Ovary (tissue), 9 donors: ENCODE measurements around the gene XKR7. TPM values are rescaled to one million over a fixed set of nuclear protein-coding genes. Genes with fewer than 3 reads are reported as not detected.

Source experiments
- DNase-seq, 5 donors: peaks; one replicate each; pipeline ENCODE4 v3.0.0-alpha.2; 2019 to 2020
- H3K27ac ChIP-seq, 2 donors: fragments of 200-600 bp; one replicate each; pipeline versions ENCODE4 v1.5.1 to v1.8.0; 2019 to 2022
- H3K27me3 ChIP-seq: fragments of 200-600 bp; one replicate; pipeline ENCODE4 v1.8.0; 2022
- H3K36me3 ChIP-seq: fragments of 200-600 bp; sonication (generic); one replicate; pipeline ENCODE4 v1.5.1; 2019
- H3K4me1 ChIP-seq: one replicate; pipeline ENCODE4 v1.8.1; 2013; ENCODE audit warnings: mild to moderate bottlenecking, moderate library complexity; ENCODE audit not compliant: insufficient read depth
- H3K4me3 ChIP-seq: fragments of 200-600 bp; sonication (generic); one replicate; pipeline ENCODE4 v1.5.1; 2017
- H3K9me3 ChIP-seq, 2 donors: fragments of 200-600 bp in 1 of 2; sonication (generic) in 1 of 2; one replicate each; pipeline versions ENCODE4 v1.5.1 to v1.8.1; 2013 to 2019; ENCODE audit warnings: mild to moderate bottlenecking in 1 of 2, moderate library complexity in 1 of 2
- CTCF ChIP-seq, 3 donors: fragments of 450-650 bp in 2 of 3; fragments of 200-600 bp in 1 of 3; IDR thresholded peaks; one replicate each; pipeline versions ENCODE4 v1.5.1 to v1.8.0; 2016 to 2022; ENCODE audit warnings: antibody characterized with exemption in 3 of 3, mild to moderate bottlenecking in 1 of 3
- EP300 ChIP-seq: sonication (generic); formaldehyde crosslinking; IDR thresholded peaks from one replicate; pipeline ENCODE4 v1.6.1; 2017; ENCODE audit warnings: antibody characterized with exemption
- POLR2A ChIP-seq: fragments of 450-650 bp; IDR thresholded peaks from one replicate; pipeline ENCODE4 v1.6.1; 2017; ENCODE audit warnings: antibody characterized with exemption, mild to moderate bottlenecking, moderate library complexity
- WGBS, 3 donors: extraction: QIAGEN DNeasy Blood & Tissue Kit in 1 of 3; methylation state at CpG; one replicate each; pipeline versions ENCODE4 v1.1.5 to v1.1.7; 2013 to 2017; 5-methylcytosine and 5-hydroxymethylcytosine counted together
- intact Hi-C, 4 donors: fragments of 100-400 bp; cut with DNase I; formaldehyde crosslinking; loops; one replicate each; pipeline versions ENCODE4 v1.11.0 to v1.15.1; 2022 to 2023
- polyA plus RNA-seq, 2 donors: library from polyadenylated mRNA; stranded (reverse); fragments of 200-250 nt in 1 of 2; fragments of 350-450 nt in 1 of 2; fragmentation: Illumina TruSeq in 1 of 2; extraction: RNeasy Lipid Tissue Mini Kit (QIAGEN cat#74804) in 1 of 2; gene quantifications; one replicate each; pipeline ENCODE4 v1.2.3, GENCODE V29; 2013 to 2014
- total RNA-seq, 7 donors: library from RNA; depleted of rRNA in 2 of 7; stranded (reverse); fragments of >200 nt in 2 of 7; fragmentation: NEBNext Ultra II Directional in 3 of 7; extraction: Animal tissue kit (Norgen Biotek cat#: 25700) in 3 of 7; gene quantifications; one replicate each; pipeline versions ENCODE4 v1.1.0 to v1.2.4, GENCODE V29; 2016 to 2023
- donor health status: DM: no; HTN: no; CAD: no; lungs with moderate emphysema.
- donor health status: DM: no; HTN: no; CAD: no.
- donor health status: Bipolar disorder and iron deficiency.
- donor health status: DM: yes; HTN: yes; CAD: no.
- donor health status: DM: no; HTN: no; CAD: no.
- donor health status: DM: yes; HTN: yes; CAD: no.

Gene XKR7
- total and polyA plus RNA-seq, 9 donors = not detected

- Histone ChIP-seq H3K27ac (no peak overlapping the region), H3K9me3 (no peaks in the 10 kb centered on the region), H3K4me3 (no peak overlapping the region), H3K4me1 (no peaks in the 10 kb centered on the region), H3K36me3 (no peaks in the 10 kb centered on the region), H3K27me3 (no peaks in the 10 kb centered on the region)
- TF ChIP-seq POLR2A (no peak), CTCF (IDR thresholded peaks at IDR 0.05) (no peak)
- no peak for DNase-seq
- 82 to 89% (median 89%) methylated on average over 5 of the region's 5 CpGs for WGBS, 3 donors
- intact Hi-C loops = no loop called here
Observed at GRCh38 chr20:31988430-31989015, 20.6 kb downstream of the XKR7 start.

- H3K36me3 ChIP-seq = no peaks in the 10 kb centered on the region
- H3K9me3 ChIP-seq = no peaks in the 10 kb centered on the region
- no peak overlapping the region for H3K27ac ChIP-seq
- DNase-seq = no peak
- no peaks in the 10 kb centered on the region for H3K27me3 ChIP-seq
- no peak for TF ChIP-seq EP300
- TF ChIP-seq POLR2A = no peak
- no peak for TF ChIP-seq CTCF (IDR thresholded peaks at IDR 0.05)
- no peak overlapping the region for H3K4me3 ChIP-seq
- H3K4me1 ChIP-seq = no peaks in the 10 kb centered on the region
- WGBS, 3 donors = 62 to 67% (median 66%) methylated on average over 8 of the region's 8 CpGs
- intact Hi-C loops = no loop called here
Observed at GRCh38 chr20:31989030-31989645, 21.2 kb downstream of the XKR7 start.

GRCh38 chr20:31990641-31991338, 22.8 kb downstream of the XKR7 start:
- no peak overlapping the region for H3K27ac ChIP-seq
- no peaks in the 10 kb centered on the region for H3K4me1 ChIP-seq
- no peaks in the 10 kb centered on the region for H3K27me3 ChIP-seq
- DNase-seq = no peak
- intact Hi-C loops = no loop called here
- H3K9me3 ChIP-seq = no peaks in the 10 kb centered on the region
- H3K4me3 ChIP-seq = no peak overlapping the region
- no peaks in the 10 kb centered on the region for H3K36me3 ChIP-seq
- TF ChIP-seq EP300 = no peak
- TF ChIP-seq POLR2A = no peak
- no peak for TF ChIP-seq CTCF (IDR thresholded peaks at IDR 0.05)
- WGBS, 3 donors = 24 to 36% (median 28%) methylated on average over 6 of the region's 6 CpGs

- Histone ChIP-seq H3K9me3 (no peaks in the 10 kb centered on the region), H3K36me3 (no peaks in the 10 kb centered on the region), H3K4me3 (no peak overlapping the region), H3K27me3 (no peaks in the 10 kb centered on the region), H3K4me1 (no peaks in the 10 kb centered on the region), H3K27ac (no peak overlapping the region)
- intact Hi-C loops = no loop called here
- no peak for TF ChIP-seq POLR2A
- TF ChIP-seq EP300 = no peak
- TF ChIP-seq CTCF (IDR thresholded peaks at IDR 0.05) = no peak
- 42 to 52% (median 44%) methylated on average over 1 of the region's 1 CpG for WGBS, 3 donors
- DNase-seq = no peak
Observed at GRCh38 chr20:31991339-31991705, 23.4 kb downstream of the XKR7 start.
